ENCODE results near the gene SLC2A4RG. TPM values are rescaled to one million over a fixed set of nuclear protein-coding genes. Genes with fewer than 3 reads are reported as not detected.

SLC2A4RG gene
- total and polyA plus RNA-seq, 2 of the 13 experiments (the other 11 are each of a cell fraction or from before 2014, with no cell fraction given): 91.4 to 95.9 TPM

DNA sequence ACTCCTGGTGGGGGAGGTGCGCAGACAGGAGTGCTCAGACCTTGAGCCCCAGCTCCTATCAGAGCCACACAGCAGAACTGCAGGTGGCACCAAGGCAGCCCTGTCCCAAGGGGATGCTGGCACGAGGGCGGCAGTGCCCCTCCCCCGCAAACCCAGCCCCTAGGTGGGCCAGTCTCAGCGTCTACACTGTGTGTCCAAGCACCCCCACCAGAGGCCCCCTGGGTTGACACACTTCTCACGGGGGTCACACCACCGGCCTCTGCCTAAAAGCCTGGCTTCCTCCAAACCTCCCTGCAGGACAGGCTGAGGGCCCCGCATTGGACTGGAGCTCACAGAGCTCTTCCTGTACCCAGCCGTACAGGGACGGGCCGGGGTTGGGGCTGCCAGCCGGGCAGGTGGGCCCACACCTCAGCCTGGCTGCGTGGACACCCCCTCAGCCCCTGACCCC lies 8.1 kb downstream of the SLC2A4RG start (continued):
- TF ChIP-seq, protein P1, sequence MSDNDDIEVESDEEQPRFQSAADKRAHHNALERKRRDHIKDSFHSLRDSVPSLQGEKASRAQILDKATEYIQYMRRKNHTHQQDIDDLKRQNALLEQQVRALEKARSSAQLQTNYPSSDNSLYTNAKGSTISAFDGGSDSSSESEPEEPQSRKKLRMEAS (IDR thresholded peaks at IDR 0.05): peak; percentile 28; the same call in 1 of the 2 replicates
- TF ChIP-seq PHF8 (CRISPR knock-in tag; IDR thresholded peaks at IDR 0.05) (no peak), GATAD1 (CRISPR knock-in tag; IDR thresholded peaks at IDR 0.05) (no peak), HDAC1 (CRISPR knock-in tag; IDR thresholded peaks at IDR 0.05) (peak; percentile 39; the same call in 1 of the 2 replicates), ZNF556 (CRISPR knock-in tag; IDR thresholded peaks at IDR 0.05; ENCODE audit: borderline replicate concordance) (no peak), SRSF9 (IDR thresholded peaks at IDR 0.05; ENCODE audit: borderline replicate concordance, insufficient read depth, low read depth, low read length, poor library complexity, severe bottlenecking) (no peak), KDM1A (CRISPR knock-in tag; IDR thresholded peaks at IDR 0.05) (no peak), ZNF235 (CRISPR knock-in tag; IDR thresholded peaks at IDR 0.05; ENCODE audit: borderline replicate concordance) (no peak), ZNF878 (CRISPR knock-in tag; IDR thresholded peaks at IDR 0.05) (no peak), POLR2AphosphoS2 (IDR thresholded peaks at IDR 0.05; ENCODE audit: low read depth, low read length) (no peak; the same call in 1 of the 2 replicates), YY1 (IDR thresholded peaks at IDR 0.05; ENCODE audit: insufficient read depth, insufficient replicate concordance, low read depth, low read length) (peak; percentile 13), RAD21 (CRISPR knock-in tag; IDR thresholded peaks at IDR 0.05) (peak; percentile 52; the same call in 1 of the 2 replicates), SALL1 (CRISPR knock-in tag; IDR thresholded peaks at IDR 0.05) (peak; percentile 17; the same call in 1 of the 2 replicates)
- TF ChIP-seq, protein P2, sequence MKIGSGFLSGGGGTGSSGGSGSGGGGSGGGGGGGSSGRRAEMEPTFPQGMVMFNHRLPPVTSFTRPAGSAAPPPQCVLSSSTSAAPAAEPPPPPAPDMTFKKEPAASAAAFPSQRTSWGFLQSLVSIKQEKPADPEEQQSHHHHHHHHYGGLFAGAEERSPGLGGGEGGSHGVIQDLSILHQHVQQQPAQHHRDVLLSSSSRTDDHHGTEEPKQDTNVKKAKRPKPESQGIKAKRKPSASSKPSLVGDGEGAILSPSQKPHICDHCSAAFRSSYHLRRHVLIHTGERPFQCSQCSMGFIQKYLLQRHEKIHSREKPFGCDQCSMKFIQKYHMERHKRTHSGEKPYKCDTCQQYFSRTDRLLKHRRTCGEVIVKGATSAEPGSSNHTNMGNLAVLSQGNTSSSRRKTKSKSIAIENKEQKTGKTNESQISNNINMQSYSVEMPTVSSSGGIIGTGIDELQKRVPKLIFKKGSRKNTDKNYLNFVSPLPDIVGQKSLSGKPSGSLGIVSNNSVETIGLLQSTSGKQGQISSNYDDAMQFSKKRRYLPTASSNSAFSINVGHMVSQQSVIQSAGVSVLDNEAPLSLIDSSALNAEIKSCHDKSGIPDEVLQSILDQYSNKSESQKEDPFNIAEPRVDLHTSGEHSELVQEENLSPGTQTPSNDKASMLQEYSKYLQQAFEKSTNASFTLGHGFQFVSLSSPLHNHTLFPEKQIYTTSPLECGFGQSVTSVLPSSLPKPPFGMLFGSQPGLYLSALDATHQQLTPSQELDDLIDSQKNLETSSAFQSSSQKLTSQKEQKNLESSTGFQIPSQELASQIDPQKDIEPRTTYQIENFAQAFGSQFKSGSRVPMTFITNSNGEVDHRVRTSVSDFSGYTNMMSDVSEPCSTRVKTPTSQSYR (CRISPR knock-in tag; IDR thresholded peaks at IDR 0.05; ENCODE audit: borderline replicate concordance): peak; percentile 93
- TF ChIP-seq, protein P3, sequence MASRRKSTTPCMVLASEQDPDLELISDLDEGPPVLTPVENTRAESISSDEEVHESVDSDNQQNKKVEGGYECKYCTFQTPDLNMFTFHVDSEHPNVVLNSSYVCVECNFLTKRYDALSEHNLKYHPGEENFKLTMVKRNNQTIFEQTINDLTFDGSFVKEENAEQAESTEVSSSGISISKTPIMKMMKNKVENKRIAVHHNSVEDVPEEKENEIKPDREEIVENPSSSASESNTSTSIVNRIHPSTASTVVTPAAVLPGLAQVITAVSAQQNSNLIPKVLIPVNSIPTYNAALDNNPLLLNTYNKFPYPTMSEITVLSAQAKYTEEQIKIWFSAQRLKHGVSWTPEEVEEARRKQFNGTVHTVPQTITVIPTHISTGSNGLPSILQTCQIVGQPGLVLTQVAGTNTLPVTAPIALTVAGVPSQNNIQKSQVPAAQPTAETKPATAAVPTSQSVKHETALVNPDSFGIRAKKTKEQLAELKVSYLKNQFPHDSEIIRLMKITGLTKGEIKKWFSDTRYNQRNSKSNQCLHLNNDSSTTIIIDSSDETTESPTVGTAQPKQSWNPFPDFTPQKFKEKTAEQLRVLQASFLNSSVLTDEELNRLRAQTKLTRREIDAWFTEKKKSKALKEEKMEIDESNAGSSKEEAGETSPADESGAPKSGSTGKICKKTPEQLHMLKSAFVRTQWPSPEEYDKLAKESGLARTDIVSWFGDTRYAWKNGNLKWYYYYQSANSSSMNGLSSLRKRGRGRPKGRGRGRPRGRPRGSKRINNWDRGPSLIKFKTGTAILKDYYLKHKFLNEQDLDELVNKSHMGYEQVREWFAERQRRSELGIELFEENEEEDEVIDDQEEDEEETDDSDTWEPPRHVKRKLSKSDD (CRISPR knock-in tag; IDR thresholded peaks at IDR 0.05; ENCODE audit: low read depth): no peak
- TF ChIP-seq, protein P4, sequence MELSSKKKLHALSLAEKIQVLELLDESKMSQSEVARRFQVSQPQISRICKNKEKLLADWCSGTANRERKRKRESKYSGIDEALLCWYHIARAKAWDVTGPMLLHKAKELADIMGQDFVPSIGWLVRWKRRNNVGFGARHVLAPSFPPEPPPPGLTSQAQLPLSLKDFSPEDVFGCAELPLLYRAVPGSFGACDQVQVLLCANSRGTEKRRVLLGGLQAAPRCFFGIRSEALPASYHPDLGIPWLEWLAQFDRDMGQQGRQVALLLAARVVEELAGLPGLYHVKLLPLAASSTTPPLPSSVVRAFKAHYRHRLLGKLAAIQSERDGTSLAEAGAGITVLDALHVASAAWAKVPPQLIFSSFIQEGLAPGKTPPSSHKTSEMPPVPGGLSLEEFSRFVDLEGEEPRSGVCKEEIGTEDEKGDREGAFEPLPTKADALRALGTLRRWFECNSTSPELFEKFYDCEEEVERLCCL (CRISPR knock-in tag; IDR thresholded peaks at IDR 0.05; ENCODE audit: borderline replicate concordance): no peak
- TF ChIP-seq, protein P5, sequence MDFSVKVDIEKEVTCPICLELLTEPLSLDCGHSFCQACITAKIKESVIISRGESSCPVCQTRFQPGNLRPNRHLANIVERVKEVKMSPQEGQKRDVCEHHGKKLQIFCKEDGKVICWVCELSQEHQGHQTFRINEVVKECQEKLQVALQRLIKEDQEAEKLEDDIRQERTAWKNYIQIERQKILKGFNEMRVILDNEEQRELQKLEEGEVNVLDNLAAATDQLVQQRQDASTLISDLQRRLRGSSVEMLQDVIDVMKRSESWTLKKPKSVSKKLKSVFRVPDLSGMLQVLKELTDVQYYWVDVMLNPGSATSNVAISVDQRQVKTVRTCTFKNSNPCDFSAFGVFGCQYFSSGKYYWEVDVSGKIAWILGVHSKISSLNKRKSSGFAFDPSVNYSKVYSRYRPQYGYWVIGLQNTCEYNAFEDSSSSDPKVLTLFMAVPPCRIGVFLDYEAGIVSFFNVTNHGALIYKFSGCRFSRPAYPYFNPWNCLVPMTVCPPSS (IDR thresholded peaks at IDR 0.05): no peak
- TF ChIP-seq, protein P6, sequence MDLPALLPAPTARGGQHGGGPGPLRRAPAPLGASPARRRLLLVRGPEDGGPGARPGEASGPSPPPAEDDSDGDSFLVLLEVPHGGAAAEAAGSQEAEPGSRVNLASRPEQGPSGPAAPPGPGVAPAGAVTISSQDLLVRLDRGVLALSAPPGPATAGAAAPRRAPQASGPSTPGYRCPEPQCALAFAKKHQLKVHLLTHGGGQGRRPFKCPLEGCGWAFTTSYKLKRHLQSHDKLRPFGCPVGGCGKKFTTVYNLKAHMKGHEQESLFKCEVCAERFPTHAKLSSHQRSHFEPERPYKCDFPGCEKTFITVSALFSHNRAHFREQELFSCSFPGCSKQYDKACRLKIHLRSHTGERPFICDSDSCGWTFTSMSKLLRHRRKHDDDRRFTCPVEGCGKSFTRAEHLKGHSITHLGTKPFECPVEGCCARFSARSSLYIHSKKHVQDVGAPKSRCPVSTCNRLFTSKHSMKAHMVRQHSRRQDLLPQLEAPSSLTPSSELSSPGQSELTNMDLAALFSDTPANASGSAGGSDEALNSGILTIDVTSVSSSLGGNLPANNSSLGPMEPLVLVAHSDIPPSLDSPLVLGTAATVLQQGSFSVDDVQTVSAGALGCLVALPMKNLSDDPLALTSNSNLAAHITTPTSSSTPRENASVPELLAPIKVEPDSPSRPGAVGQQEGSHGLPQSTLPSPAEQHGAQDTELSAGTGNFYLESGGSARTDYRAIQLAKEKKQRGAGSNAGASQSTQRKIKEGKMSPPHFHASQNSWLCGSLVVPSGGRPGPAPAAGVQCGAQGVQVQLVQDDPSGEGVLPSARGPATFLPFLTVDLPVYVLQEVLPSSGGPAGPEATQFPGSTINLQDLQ (CRISPR knock-in tag; IDR thresholded peaks at IDR 0.05): no peak

Data from HepG2 (cell line).